Activated CD4-positive, alpha-beta T cell treated with anti-CD3 and anti-CD28 coated beads, Interleukin-2, amount 50 U/mL, for 1 hour (primary cell): Measurements from ENCODE around the gene LPIN2.

Experiments used
- DNase-seq: peaks from one replicate; pipeline ENCODE4 v3.0.0-alpha.2; 2020

Gene LPIN2

DNA sequence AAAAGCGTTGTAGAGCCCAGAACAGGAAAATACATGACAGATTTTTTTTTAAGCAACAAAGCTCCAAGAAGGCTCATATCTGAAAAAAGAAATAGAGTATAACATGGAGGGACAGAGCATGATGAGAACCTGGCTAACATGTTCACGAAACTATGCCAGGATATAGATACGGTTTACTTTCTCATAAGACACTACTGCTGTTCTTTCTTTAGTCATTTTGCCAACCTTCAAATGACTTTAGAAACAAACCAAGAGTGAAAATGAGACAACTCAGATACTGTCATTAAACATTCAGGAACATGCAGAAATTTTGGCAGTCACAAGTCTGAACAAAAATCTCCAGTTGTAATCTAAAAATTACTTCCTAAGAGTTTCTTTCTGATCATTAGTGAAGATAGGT lies 14.3 kb downstream of the LPIN2 start:
- DNase-seq, result no peak

DNA sequence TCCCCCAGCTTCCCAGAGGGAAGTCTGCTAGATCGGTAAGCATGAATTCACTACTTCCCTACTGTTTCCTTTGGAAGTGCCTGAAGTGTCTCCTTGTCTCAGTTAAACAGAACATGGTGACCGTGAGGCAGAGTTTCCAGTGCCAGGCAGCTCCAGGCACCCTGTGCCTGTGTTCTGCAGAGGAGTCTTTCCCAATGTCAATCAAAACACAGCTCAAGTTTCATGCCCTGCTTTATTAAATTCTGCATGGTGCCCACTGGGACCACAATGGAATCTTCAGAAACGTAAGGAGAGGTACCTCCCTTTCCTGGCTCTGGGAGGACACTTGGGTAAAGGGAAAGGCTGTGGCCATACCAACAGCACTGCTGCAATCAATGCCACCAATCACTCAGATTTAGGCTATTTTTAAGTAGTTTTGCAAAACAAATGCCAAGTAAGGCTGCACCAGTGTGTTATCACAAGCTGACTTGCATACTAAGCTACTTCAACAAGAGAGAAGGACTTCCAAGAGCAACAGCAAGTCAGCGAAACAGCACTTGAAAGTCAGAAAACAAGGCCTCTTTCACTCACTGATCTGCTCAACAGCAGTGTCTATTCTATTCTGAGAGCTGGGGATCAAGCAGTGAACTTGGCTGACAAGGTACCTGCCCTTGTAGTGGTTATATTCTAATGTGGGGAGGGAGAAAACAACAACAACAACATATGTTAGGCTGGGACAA lies 14.9 kb downstream of the LPIN2 start:
- DNase-seq, result no peak

- DNase-seq, result no peak
Observed at GRCh38 chr18:2997429-2997828, 15.5 kb downstream of the LPIN2 start.

DNA sequence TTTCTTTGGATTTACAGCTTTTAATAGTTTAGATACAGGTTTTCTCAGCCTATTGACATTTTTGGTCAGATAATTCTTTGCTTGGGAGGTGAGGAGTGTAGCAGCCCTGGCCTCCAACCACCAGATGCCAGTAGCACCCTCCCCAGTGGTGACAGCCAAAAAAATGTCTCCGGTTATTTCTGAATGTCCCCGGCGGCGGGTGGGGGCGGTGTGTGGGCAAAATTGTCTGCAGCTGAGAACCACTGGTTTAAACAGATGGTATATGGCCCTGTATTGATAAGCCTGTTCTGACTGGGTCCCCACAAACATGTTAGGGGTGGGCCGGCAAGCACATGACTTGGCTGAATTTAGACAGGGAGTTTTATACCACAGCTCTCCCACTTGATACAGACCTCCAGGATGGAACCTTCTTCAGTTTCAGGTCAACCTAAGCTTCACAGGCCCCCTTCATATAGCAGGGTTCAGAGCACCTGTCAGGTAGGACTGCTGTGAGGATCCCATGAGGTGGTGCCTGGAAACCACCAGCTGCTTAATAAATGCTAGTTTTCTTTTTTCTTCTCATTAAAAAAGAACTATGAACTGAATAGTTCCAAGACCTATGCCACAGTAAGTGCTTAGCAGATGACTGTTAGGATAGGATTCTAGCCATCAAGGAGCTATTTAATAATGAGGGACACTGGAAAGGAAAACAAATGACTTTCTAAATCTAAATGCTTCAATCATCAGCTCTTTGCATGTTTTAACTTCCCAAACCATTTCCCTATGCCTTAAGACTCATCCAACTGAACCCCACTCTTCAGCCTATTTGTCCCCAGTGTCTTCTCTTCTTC lies 18.1 kb downstream of the LPIN2 start:
- DNase-seq, result peak; percentile 69

DNA sequence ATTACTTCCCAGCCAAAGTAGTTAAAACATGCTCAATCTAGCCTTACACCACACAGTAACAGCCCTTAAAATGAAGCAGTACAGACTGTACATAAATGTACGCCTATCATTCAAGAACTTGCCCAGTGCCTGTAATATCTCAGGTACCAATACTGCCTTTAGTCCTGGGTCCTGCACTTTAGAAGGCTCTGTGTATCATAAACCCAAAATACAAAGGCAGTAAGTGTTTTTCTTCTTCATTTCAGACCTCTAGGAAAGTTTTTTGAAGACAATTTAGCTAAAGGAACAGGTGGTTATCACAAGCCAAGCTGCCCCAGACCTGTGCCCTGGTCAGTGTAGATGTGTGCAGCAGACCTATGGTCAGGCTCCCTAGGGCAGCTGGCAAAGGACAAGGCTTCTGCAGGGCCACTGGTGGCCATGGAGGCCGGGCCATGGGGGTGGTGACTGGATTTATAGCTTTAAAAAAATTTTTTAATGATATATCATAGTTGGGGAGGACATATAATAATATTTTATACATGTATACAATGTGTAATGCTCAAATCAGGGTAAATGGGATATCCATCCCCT lies 18.8 kb downstream of the LPIN2 start:
- DNase-seq, result no peak

DNA sequence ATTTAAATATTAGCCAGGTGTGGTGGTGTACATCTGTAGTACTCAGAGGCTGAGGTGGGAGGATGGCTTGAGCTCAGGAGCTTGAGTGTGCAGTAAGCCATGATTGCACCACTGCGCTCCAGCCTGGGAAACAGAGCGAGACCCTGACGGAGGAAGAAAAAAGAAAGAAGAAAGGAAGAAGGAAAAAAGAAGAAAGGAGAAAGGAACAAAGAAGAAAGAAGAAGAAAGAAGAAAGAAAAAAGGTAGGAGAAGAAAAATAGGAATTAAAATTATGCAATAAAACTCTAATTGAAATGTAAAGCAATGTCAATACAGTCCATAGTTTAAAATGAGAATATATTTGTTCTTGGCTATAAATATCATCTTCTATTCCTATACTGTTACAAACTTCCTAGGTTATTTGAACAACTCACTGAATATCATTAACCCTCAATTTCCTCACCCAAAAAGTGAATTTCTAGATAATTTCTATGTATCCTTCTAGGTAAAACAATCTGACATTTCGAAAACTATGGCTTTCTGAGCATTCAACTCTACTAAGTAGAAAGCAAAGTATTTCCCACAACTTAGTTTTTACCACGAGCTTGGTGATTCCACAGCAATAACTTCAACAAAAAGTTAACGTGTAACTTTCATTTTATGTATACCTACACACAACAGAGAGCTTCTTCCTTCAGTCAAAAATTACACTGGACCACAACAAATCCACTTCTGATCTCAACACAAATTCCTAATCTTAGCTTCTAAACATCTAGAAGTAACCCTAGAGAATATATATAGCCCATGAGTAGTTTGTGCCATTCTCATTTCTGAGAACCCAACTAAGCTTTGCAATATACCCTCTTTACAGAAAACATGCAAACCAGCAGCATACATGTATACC lies 19.7 kb downstream of the LPIN2 start:
- no peak for DNase-seq

DNA sequence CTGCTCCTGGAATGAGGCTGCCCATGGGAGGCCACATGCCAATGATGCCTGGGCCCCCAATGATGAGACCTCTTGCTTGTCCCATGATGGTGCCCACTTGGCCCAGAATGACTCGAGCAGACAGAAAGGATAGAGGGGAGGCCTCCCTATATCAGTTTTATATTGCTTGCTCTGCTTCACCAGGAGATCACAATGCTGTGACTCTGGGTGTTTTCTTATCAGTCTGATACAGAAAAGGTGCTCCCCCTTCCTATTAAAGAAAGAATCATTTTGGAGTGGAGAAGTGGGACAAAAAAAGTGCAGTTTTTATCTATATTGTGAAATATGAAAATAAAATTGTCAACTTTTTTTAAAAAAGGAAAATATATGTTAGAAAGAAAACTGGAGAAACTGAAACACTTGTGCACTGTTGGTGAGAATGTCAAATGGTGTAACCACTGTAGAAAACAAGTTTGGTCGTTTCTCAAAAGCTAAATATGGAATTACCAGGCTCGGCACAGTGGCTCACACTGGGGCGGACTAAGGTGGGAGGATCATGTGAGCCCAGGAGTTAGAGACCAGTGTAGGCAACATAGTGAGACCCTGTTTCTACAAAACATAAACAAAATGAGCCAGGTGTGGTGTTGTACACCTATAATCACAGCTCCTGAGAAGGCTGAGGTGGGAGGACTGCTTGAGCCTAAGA lies 21.8 kb downstream of the LPIN2 start:
- DNase-seq, result no peak

DNA sequence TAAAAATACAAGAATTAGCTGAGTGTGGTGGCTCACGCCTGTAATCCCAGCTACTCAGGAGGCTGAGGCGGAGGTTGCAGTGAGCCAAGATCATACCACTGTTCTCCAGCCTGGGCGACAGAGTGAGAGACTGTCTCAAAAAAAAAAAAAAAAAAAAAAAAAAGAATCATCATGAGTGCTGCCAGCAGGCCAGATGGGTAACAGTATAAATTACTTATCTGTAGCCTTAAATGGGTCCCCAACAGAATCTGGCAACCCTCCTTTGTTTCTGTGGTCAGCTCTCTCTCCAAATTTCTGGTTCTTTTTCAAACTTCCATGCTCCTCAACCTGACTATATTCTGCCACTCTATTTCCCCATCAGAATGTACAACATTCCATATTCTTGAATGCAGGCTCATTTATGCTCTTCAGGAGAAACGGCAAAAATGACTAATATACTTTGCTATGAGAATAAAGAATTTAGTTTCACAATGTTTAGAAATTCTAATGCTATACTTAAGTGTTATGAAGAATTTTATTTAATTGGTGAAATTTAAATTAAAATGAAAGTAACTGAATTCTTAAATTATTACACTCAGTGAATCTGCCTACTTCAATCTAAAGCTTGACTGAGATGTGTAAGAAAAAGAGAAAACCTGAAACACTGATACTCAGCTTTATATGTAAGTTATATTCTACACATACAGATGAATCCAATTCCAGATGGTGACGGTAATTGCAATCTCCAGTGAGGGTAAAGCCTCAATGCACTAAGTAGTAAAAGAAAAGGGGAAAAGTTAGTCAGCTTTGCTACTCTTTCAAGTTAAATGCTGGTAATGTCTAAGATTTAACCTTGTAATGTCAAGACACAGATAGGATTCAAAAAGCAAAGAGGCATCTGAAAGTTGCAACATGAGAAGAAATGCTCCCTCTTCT lies 24.8 kb downstream of the LPIN2 start:
- DNase-seq, result no peak

DNA sequence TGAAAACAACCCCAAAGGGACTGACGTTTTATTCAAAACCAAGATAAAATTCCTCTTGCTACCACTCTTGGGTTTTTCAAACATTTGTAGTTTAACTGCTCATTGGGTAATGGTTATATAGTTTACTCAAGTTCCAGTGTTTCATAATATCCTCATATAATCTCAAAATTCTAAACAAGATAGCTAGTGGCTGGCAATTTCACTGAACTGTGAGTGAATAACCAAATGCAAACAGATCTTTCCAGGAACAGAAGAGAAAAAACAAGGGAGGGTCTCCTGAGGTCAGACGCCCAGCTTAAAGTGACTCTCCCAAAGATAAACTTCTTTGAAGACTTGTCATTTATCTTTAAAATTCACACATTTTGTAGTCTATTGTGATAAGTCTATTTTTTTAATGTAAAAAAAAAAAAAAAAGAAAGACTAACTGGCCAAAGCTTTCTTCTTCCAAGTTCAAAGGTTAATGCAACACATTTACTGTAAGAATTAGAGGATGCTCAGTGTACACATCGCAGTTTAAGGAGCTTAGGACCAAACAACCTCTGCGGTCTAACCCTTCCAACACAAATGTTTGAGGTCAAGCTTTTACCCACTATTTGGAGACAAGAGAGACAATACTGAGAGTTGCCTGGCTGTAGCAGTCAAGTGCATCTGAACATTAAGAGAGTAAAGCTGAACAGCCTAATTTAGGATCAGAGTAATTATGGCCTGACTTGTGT lies 26.6 kb downstream of the LPIN2 start:
- DNase-seq, result no peak

DNA sequence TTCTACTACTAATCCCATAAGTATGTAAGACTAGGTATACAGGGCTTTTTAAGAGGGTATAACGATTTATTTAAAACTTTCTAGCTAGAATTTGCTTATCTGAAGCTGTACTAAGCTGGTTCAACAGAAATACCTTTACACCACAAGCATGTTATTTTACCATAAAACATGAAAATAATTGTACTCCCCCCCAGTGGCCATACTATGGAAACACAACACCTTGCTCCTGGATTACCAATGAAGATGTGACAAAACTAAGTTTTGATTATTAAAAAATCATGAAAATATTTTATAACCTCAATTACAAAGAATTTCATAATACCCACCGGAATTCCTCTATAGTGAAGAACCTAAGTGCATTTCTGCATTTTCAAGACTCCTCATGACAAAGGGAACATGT lies 27.3 kb downstream of the LPIN2 start:
- DNase-seq, result no peak

- DNase-seq, result no peak
Observed at GRCh38 chr18:2984703-2985261, 28.2 kb downstream of the LPIN2 start.

GRCh38 chr18:2984091-2984490 lies 28.9 kb downstream of the LPIN2 start:
- DNase-seq, result no peak

DNA sequence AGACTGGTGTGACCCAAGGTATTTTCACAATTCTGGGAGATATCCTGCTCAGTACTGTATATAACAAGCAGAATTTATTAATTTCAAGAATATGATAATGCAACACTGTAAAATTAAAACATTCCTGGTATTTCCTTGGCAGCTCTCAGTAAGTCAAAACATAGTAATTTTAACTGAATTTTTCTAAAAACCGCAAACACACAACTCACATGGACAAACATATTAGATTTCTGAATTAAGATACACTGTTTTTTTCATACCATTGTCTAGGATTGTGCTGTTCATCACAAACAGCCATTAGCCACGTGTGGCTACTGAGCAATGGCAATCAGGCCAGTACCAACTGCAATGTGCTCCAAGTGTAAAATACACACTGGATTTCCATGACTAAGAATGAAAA lies 29.6 kb downstream of the LPIN2 start:
- DNase-seq, result no peak

DNA sequence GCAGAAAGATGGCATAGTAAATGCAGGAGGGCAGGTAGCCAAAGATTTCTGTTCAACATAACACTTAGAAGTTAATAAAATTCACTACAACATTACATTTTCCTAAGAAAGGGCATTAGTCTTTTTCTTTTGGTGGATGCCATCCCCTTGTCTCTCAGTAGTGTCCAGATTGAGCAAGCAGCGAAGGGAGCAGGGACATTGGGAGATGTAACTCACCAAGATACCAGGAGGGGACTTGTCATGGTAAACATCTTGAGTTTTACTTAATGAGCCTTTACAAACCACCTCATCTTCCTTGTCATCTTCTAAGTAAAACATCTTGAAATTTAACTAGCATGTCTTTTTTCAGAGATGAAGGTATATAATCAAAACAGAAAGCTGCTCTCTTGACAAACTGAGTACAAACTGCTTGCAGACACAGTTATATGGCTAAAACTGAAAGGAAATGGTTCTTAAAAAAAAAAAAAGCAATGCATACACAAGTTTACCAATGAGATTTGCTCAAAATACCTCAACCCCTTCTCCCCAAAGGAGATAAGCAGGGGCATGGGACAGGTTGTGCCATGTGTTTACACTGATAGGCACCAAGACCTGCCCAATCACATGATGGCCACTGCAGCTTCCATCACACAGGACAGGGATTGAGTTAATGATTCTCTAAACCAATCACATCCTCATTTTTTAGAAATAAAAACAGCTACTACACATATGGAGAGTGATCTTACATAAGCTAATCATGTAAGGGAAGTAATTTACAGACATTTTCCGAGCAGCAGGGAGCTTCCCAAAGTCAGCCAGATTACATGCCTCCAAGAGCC lies 30.3 kb downstream of the LPIN2 start:
- no peak for DNase-seq

GRCh38 chr18:2982022-2982421 lies 30.9 kb downstream of the LPIN2 start:
- no peak for DNase-seq

DNA sequence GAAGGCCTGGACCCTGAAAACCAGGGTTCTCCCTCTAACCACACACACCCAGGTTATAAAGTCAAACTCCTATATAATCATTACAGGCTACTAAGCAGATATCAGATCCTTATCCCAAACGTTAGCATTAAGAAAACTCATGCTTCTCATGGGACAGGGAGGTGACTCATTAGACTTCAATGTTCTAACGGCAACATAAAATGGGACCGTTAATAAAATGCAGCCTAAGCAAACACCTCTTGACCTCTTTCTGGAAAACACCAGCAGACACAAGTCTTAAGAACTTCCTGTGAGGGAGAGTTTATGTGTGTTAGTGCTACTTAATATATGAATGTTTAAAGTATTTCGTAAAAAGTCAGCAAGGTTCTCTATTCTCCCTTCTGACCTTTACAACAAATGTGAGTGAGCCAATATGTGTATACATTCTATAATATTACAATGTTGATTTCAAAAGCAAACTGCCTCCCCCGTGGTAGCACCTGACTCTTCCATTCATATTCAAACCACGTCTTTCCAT lies 31.7 kb downstream of the LPIN2 start:
- DNase-seq, result no peak

- DNase-seq, result no peak
Observed at GRCh38 chr18:2979871-2980790, 32.8 kb downstream of the LPIN2 start.

- DNase-seq, result no peak
Observed at GRCh38 chr18:2979129-2979528, 33.8 kb downstream of the LPIN2 start.
